Psoas muscle (tissue), 8 donors: ENCODE measurements around the gene GP1BB. TPM values are rescaled to one million over a fixed set of nuclear protein-coding genes. Genes with fewer than 3 reads are reported as not detected.

Source experiments
- ATAC-seq, 4 donors: fragments of 200-7000 bp; cut with Tn5 transposase; one replicate each; pipeline ENCODE4 v1.9.1; 2020; ENCODE audit warnings: moderate library complexity in 3 of 4, mild to moderate bottlenecking in 2 of 4
- DNase-seq, 2 donors: peaks; one replicate each; pipeline ENCODE4 v3.0.0-alpha.2; 2020
- H3K27ac ChIP-seq: fragments of 200-600 bp; one replicate; pipeline ENCODE4 v1.8.0; 2022
- H3K27me3 ChIP-seq, 3 donors: fragments of 200-600 bp in 1 of 3; one replicate each; pipeline versions ENCODE4 v1.6.1 to v1.8.0; 2013 to 2022; ENCODE audit warnings: low read length in 2 of 3, mild to moderate bottlenecking in 2 of 3, moderate library complexity in 1 of 3; ENCODE audit not compliant: insufficient read depth in 3 of 3
- H3K36me3 ChIP-seq, 2 donors: fragments of 200-600 bp in 1 of 2; one replicate each; pipeline versions ENCODE4 v1.6.1 to v1.8.0; 2013 to 2022; ENCODE audit warnings: low read depth in 1 of 2, mild to moderate bottlenecking in 1 of 2, moderate library complexity in 1 of 2; ENCODE audit not compliant: insufficient read depth in 1 of 2
- H3K4me1 ChIP-seq: fragments of 200-600 bp; one replicate; pipeline ENCODE4 v1.8.0; 2022
- H3K4me3 ChIP-seq: fragments of 200-600 bp; one replicate; pipeline ENCODE4 v1.8.0; 2022; ENCODE audit warnings: mild to moderate bottlenecking
- H3K9me3 ChIP-seq: fragments of 200-600 bp; one replicate; pipeline ENCODE4 v1.8.0; 2022
- CTCF ChIP-seq: fragments of 200-600 bp; IDR thresholded peaks from one replicate; pipeline ENCODE4 v1.8.0; 2022; ENCODE audit warnings: antibody characterized with exemption
- WGBS, 3 donors: extraction: QIAGEN DNeasy Blood & Tissue Kit; methylation state at CpG; one replicate each; pipeline versions ENCODE4 v1.1.6 to v1.1.7; 2013; 5-methylcytosine and 5-hydroxymethylcytosine counted together
- intact Hi-C, 2 donors: fragments of 100-400 bp; cut with DNase I; formaldehyde crosslinking; loops; one replicate each; pipeline versions ENCODE4 v1.11.0 to v1.14.2; 2022
- polyA plus RNA-seq, 3 donors: library from polyadenylated mRNA; stranded (reverse); fragments of 200-250 nt; gene quantifications; one replicate each; pipeline ENCODE4 v1.2.3, GENCODE V29; 2013
- total RNA-seq, 4 donors: library from RNA; stranded (reverse); fragmentation: NEBNext Ultra II Directional in 2 of 4; extraction: Animal tissue kit (Norgen Biotek cat#: 25700) in 2 of 4; gene quantifications; one replicate each; pipeline versions ENCODE4 v1.2.1 to v1.2.4, GENCODE V29; 2021 to 2023
- donor health status: healthy with polysubstance abuse.
- donor health status: DM: no; HTN: no; CAD: no; lungs with moderate emphysema.
- donor health status: Bipolar disorder and iron deficiency.
- donor health status: healthy.
- donor health status: DM: yes; HTN: yes; CAD: no.
- donor health status: DM: no; HTN: no; CAD: no.
- donor health status: DM: no; HTN: no; CAD: no.
- donor health status: DM: yes; HTN: yes; CAD: no.

The GP1BB gene
- total and polyA plus RNA-seq, 7 donors: 0.14 to 1.8 (median 0.58) TPM; not detected in 3

DNA sequence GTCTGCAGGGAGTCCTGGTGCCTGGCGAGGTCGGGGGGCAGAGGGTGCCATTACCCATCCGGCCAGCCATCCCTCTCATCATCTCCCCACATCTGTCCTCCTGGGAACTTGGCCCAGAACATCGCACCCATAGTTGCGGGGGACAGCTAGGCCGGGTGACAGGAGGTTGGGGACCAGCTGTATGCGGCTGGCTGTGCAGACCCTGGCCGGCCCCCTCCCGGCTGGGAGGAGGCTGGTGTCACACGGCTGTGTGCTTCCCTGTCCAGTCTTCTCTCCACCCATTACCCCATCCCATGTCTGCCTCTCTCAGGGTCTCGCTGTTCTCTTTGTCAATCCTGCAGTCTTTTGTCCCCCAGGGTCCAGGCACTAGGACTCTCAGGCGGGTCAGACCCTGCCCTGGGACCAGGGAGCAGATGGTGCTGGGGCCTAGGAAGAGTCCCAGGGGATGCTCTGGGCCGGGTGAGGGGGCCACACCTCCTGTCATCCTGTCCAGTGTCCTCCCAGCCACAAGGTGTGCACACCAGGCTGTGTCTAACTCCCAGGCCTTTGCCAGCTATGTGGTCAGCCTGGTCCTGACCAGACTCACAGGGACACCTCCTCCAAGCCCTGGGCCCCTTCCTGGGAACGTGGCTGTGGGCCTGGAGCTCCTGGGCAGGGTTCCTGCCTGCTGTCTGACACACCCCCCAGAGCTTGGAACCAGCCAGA is 30.8 kb downstream of the GP1BB start:
- H3K9me3 ChIP-seq: no peaks in the 10 kb centered on the region
- H3K36me3 ChIP-seq: no peaks in the 10 kb centered on the region
- ATAC-seq: no peak
- H3K27me3 ChIP-seq: peaks cover 0 to 28% (median 0%) of the 10 kb centered on the region in 3 donors
- intact Hi-C loops: no loop called here
- H3K4me1 ChIP-seq: peaks cover 11% of the 10 kb centered on the region
- no peak for TF ChIP-seq CTCF
- H3K27ac ChIP-seq: no peak overlapping the region
- no peak for DNase-seq
- 50 to 69% (median 56%) methylated on average over 14 of the region's 14 CpGs for WGBS, 3 donors
- H3K4me3 ChIP-seq: no peak overlapping the region

- no peak for ATAC-seq
- Histone ChIP-seq H3K27me3 (peaks cover 0 to 34% (median 0%) of the 10 kb centered on the region in 3 donors), H3K36me3 (no peaks in the 10 kb centered on the region), H3K4me3 (no peak overlapping the region), H3K27ac (no peak overlapping the region), H3K4me1 (peaks cover 9% of the 10 kb centered on the region), H3K9me3 (no peaks in the 10 kb centered on the region)
- whole genome bisulfite sequencing, 3 donors: 57 to 68% (median 62%) methylated on average over 14 of the region's 14 CpGs
- DNase-seq: no peak
- intact Hi-C loops: no loop called here
- TF ChIP-seq CTCF: no peak
These were observed 31.4 kb downstream of the GP1BB start for GRCh38 chr22:19754701-19755144.

DNA sequence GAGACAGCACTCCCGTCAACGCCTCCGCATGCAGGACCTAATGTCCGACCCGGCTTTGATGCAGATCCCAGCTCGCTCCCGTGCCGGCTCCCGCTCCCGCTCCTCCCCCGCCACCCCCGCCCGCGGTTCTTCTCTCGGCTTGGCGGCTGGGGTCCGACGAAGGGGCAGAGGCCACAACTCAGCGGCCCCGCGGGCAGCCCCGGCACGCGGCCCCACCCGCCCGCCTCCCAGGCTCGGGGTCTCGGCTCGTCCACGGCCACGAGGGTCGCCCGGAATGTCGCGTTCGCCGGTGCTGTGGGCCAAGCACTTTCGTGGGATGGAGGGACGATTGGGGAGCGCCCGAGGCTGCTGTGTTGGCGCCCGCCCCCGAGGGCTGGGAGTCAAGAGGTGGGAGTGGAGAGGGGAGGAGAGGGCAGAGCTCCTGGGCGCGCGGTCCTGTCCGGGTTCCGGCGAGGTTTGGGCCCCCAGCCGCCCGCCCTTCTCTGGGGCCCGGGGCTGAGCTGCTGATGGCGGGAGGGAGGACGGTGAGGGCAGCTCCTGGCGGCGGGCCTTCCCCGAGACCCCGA is 31.9 kb downstream of the GP1BB start:
- no peak for TF ChIP-seq CTCF
- Histone ChIP-seq H3K4me1 (peaks cover 7% of the 10 kb centered on the region), H3K4me3 (no peak overlapping the region), H3K9me3 (no peaks in the 10 kb centered on the region), H3K36me3 (no peaks in the 10 kb centered on the region), H3K27ac (no peak overlapping the region), H3K27me3 (peaks cover 0 to 36% (median 0%) of the 10 kb centered on the region in 3 donors)
- DNase-seq (no peak), ATAC-seq (no peak)
- intact Hi-C loops: no loop called here
- 35 to 54% (median 43%) methylated on average over 44 to 59 of the region's 59 CpGs for WGBS, 3 donors

- intact Hi-C loops: no loop called here
- Histone ChIP-seq H3K4me3 (no peak overlapping the region), H3K27ac (no peak overlapping the region), H3K4me1 (peaks cover 6% of the 10 kb centered on the region), H3K27me3 (peaks cover 0 to 36% (median 0%) of the 10 kb centered on the region in 3 donors), H3K36me3 (no peaks in the 10 kb centered on the region), H3K9me3 (no peaks in the 10 kb centered on the region)
- DNase-seq: no peak
- TF ChIP-seq CTCF: no peak
- ATAC-seq: no peak
- WGBS, 3 donors: 53 to 72% (median 60%) methylated on average over 26 of the region's 26 CpGs
These were observed 32.5 kb downstream of the GP1BB start for GRCh38 chr22:19755722-19756287.
